Stimulated activated CD8-positive, alpha-beta memory T cell treated with anti-CD3 and anti-CD28 coated beads, Interleukin-4, amount 100 ng/mL, for 1 hour (primary cell): ENCODE results near the gene COBLL1.

Experiments used
- DNase-seq, 2 donors: peaks; one replicate each; pipeline ENCODE4 v3.0.0-alpha.2; 2020; ENCODE audit warnings: low read depth in 2 of 2, low spot score in 1 of 2

Gene COBLL1

DNA sequence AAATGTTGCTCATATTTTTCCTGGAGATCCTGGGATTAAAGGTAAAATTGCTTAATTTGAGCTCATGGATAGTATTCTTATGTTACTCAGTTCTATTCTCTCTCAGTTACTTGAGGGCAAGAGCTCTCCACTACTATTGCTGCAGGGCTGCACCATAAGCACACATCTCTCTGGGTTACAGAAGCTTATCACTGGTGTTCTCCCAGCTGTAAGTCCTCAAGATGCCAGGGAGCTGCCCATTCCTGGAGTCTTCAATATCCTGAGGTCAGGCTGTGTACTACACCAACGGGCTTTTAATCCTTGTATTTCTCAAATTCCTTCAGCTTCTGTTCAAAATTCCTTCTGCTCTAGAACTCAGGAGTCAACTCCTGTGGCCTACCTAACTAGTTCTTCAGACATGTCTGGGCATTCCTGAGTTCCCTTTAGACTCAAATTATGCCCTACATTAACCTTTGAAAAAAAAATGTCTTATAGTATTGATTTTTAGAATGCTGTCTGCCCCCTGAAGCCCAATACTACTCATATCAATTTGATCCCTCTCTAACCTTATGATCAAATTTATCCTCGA, 17.7 kb upstream of the COBLL1 start:
- no peak for DNase-seq

DNA sequence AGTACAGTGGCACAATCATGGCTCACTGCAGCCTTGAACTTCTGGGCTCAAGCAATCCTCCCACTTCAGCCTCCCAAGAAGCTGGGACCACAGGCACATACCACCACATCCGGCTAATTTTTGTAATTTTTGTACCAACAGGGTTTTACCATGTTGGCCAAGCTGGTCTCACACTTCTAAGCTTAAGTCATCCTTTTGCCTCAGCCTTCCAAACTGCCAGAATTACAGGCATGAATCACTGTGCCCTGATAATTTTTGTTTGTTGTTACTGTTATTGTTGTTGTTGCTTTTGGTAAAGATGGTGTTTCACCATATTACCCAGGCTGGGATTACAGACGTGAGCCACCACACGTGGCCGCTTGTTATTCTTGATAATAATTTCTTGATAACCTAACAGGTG, 10.5 kb upstream of the COBLL1 start:
- DNase-seq, result no peak

DNA sequence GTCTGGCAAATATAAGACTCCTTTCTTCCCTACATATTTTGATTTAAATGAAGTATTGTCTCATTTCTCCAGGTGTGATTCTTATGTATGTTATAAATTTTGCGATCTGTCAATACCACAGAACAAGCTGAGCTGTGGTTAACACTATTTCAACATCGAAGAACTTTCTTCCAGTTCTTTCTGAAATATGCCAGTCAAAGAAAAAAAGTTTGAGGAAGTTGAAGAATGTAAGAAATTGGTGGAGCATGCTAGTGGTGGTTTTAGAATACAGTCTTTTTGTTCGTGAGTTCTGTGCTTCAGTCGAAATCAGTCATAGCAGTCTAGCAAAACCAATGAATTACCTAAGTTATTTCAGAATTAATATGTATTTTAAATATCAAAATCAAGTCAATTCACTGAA, 8.6 kb upstream of the COBLL1 start:
- no peak for DNase-seq

DNA sequence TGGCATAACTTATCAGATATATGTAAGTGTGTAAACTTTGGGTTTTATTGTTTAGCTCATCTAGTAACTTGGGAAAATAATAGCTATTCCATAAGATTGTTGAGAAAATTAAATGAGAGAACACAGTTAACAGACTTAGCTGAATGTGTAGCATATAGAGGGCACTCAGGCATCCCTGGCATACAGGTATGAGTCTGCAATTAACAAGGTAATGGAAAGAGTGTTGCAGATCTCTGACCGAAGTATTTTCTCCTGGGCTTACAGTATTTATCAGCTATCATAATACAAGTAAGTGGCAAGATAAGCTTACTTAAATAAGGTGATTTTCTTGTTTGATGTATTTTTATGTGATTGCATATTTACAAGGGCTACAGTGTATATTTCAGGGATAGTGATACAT, 7.9 kb upstream of the COBLL1 start:
- no peak for DNase-seq

DNA sequence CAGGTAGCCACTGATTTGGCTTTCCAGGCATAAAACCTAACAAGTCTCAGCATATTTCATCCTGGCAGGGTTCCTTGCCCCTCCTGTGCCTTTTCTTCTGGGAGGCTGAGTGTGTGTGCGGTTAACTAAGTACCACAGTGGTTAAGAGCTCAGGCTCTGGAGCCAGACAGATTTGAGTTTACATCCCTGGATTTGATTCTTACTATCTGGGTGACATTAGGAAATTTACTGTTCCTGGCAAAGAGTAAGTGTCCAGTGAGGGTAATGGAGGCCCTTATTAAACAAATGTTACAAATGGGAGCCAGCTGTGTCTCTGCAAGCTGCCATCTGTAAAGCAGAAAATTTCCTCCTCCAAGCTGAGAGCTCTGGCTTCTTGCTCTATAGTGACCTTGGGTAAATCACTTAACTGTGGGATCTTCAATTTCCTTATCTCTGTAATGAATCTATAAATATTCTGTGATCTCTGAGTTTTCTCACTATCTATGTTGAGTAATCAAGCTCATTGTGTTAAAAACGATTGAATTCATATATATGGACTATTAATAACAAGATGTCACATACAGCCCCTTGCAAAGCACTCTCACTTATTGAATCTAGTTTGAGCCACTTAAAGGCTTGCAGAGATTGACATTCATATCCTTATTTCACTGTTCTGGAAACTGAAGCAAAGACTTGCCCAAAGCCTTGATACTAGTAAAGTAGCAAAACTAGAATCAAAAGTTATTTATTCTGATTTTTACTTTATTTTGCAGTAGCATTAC, 6.5 kb upstream of the COBLL1 start:
- DNase-seq, result no peak

DNA sequence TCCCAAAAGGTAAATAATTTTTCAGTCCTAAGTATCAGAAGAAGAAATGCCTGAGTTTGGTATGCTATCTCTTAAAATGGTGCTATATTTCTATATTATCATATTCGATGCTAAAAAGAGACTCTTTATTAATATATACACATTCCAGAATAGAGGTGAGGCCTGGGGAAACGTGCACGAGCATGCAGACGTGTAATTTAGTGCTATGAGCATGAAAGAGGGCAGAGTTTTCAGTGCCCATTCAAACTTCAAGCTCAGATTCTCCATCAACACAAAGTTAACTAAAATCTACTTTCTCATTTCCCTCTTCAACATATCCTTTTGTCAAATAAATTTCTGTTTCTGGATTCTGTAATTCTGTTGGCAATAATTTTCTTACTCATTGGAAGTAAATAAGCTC, 5.7 kb upstream of the COBLL1 start:
- DNase-seq, result no peak

DNA sequence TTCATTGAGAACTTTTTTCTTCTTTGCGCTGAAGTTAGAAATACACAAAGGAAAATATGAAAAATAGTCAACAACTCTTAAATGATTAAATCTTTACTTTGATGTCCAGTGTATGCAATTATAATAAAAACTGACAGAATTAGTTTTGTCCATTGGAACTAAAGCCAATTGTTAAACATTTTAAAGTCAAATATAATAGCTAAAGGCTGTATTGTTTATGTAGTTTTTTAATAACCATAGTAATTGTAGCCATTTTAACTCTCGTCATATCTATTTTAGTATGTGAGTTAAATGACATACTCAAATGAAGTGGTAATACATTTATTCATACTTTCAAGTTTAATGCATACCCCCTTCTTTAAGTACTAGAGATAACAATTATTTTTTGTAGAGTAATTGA, 4.7 kb upstream of the COBLL1 start:
- no peak for DNase-seq

DNA sequence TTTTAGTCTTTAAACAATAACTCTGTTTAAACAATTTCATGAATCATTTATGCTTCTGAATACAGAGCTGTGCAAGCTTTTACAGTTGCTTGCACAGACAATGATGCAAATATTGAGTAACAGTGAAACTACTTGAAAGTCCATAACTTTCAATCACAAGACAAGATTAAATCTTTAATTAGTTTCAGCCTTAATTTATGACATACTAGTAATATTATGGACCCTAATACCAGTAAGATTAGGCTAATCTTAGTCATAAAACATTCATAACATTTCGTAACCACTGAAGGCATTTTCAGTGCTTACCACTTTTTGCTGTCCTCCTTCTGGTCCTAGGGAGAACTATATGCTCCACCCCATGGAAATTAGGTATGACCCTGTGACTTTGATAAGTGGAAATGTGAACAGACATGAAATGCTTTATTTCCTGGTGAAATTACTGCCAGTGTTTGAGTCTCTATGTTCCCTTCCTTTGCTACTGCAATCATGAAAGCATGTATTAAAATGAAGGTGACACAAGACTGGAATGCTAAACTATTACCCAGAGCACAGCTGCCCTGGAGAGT, 1.8 kb upstream of the COBLL1 start:
- no peak for DNase-seq

DNA sequence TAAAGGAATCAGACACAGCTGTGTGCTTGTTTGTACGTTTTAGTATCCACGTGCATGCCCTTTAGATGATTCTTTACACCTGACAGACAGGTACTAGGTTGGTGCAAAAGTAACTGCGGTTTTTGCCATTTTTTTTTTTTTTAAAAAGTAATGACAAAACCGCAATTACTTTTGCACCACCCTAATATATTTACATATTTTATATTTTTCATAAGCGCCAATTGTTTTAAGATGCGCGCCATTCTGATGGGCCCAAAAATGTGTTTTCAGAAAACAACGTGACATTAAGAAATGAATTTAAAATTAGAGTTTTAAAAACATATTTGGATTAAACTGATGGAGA, 972 bp upstream of the COBLL1 start:
- no peak for DNase-seq

DNA sequence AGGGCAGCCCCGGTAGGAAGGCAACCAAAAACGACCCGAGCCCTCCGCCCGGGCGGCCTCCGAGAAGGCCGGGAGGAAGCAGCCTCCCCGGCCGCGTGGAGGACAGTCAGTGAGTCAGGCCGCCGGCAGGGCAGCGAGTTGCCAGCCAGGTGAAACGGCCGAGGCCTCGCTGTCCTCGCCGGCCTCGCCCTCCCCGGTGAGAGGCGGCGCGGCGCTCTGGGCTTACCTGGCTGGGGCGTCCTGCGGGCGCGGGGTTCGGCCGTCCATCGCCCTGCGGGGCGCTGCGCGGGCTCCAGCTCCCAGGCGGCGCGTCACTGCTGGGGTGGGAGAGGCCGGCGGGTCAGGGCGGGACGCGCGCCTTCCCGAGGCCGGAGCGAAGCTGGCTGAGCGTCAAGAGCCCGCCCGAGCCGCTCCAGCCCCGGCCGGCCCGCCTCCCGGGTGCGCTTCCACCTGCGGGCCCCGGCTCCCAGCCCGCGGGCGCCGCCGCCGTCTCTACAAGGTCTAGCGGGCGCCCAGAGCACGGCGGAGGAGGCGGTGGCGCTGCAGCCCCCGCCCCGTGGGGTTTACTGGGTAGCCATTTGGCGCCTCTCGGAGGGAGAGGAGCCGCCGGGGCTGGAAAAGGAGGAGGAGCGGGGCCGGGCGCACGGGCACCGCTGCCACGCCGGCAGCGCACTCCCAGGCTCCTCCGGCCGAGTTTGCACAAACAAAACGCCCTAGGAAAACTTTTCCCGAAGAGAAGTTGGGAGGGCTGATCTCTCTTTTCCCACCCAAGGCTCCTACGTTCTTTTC, 499 bp downstream of the COBLL1 start:
- DNase-seq, result no peak

DNA sequence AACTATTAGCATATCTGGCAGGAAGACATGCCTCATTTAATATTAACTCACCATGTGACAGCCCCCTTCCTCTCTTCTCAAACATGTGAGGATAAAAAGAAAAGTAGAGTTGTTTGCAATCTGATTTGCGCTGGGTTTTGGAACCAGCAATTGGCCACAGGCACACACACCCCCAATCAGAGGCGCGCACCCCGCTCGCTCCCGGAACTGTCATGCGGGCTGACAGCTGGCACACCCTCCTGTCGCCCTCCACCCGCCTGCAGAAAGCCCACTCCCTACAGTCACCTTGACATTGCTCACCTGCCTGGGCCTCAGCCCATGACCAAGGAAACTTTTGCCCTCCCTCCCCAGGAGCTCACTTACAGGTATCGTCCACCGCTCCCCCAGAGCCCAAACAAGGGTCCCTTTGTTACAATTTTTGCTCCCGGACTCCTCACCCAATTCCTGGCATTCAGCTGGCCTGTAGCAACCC, 1.1 kb downstream of the COBLL1 start:
- no peak for DNase-seq

DNA sequence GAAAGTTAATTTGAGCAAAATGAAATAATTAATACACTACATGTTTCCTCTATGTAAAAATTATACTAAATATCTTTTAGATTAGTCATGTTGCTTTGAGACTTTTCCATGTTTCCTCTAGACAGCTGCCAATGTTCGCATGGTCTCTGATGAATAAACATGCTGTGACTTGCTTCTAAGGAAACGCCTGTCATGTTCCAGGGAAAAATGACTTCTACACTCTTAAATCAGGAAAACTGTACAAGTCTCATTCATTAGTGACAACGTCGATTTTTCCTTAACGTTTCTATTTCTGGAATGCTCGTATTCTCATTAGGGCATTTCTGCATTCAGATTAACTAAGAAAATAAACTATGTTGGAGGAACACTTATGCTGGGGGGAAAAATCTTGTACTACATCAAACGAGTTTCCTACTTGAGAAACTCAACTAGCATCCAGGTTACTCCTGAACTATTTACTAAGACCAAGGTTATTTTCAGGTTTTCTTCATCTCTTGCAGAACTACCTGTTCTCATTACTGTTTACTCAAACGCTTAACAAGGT, 1.6 kb downstream of the COBLL1 start:
- DNase-seq, result no peak

DNA sequence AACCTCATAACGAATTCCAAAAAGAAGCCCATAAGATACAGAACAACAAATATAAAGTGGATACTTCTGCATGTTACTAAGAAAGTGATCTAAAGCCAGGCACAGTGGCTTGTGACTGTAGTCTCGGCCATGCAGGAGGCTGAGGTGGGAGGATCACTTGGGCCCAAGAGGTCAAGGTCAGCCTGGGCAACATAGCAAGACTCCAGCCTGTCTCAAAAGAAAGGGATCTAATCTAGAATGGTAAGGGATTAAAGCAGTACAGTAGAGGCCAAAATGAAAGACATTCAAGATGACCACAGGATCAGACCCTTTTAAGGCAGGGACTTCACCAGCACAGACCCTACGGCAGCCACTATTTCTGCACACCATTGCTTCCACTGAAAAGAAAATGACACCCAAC, 3.8 kb downstream of the COBLL1 start:
- DNase-seq, result no peak

DNA sequence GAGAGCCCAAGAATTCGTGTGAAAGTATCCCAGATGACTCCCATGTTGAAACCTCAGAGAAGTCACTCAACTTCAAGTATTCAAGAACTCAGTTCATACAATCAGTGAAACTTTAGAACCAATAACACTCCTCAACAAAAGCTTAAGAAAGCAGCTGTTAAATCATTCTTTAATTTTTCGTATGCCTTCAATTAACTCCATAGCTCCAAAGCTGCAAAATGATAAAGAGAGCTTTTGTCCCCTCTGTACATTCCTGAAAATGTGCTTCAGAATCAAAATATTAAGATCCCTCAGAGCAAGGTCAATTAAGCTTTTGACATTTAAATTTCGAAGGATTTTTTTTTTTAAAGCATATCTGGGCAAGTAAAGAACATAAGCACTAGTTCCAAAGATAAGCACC, 4.7 kb downstream of the COBLL1 start:
- no peak for DNase-seq

DNA sequence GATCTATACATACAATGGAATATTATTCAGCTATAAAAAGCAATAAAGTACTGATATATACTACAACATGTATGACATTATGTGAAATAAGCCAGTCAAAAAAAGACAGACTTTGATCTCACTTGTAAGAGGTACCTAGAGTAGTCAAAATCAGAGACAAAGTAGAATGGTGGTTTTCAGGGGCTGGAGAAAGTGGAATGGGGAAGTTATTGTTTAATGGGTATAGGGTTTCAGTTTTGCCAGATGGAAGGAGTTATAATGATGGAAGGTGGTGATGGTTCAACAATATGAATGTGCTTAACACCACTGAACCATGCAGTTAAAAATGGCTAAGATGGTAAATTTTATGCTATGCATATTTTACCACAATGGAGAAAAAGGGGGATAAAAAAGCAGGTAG, 6.3 kb downstream of the COBLL1 start:
- no peak for DNase-seq

DNA sequence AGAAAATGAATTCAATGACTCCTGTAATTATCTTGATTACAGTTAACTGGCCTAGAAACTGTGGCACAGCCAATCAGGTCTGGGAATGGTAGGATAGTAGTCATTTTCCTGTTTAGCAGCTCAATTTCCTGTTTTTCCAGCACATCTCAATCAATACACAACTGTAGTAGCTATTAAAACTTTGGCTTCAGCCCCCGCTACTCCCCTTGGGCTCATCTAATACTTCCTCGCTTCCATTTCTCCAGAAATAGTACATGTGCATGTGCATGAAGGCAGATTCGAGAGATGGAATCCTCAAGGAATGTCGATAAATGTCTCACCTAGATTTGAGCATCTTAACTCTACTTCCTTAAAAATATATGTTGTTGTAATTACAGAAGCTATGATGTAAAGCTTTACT, 9.7 kb downstream of the COBLL1 start:
- DNase-seq, result no peak

DNA sequence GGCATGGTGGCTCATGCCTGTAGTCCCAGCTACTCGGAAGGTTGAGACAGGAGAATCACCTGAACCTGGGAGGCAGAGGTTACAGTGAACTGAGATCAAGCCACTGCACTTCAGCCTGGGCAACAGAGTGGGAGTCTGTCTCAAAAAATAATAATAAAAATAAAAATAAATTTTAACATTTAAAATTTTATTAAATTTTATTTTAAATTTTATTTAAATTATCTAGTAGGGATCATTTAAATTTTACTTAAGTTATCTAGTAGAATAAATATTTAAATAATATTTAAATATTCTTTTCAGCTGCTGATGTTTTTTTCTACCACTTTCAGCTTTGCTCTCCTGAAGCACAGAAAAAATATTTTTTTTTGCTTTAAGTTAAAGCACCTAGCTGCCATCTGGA, 10.4 kb downstream of the COBLL1 start:
- no peak for DNase-seq

DNA sequence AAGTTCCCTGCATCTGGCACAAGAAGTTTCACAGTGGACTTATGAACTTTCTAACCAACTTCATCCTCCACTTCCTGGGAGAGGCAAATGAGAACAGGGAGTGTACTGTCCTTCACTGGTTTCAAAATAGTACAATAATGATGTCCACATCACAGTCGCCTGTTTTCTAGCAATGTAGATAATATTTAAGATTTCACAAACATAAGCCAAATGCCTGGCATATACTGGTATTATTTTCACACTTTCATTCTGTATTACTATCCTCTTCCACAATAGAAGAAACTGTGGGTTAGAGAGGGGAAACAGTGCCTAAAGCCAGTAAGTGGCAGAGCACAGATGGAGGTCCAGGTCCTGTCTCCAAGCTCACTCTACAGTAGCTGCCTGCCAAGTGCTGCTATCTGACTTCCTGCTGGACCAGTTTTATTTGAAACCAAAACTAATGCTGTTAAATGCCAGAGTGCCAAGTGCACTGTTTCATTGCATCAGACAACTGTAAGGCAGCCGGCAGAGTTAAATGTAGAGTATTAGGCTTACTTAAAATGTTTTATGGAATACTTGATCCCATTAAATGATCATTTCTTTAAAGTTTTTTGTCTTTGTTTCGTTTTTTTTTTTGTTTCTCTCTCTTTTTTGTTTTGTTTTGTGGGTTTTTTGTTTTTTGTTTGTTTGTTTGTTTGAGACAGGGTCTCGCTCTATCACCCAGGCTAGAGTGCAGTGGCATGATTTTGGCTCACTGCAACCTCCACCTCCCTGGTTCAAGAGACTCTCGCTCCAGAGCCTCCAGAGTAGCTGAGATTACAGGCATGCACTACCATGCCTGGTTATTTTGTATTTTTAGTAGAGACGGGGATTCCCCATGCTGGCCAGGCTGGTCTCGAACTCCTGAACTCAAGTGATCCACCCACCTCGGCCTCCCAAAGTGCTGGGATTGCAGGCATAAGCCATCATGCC, 15.1 kb downstream of the COBLL1 start:
- DNase-seq, result no peak

DNA sequence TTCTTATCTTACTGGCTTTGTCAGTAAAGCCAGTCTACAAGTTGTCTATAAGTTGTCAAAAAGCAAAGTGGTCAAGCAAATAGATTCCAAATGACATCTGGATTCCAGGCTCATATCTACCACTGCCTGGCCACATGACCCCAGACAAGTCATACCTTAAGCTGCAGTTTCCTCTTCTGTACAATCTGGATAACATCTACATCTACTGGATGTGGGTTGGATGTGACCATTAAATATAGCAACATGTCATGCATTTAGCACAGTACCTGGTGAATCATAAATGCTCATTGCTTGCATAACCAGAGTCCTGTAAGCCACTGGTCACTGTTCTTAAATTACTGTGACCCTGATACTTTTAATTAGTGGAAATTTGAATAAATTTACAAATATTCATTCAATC, 16.8 kb downstream of the COBLL1 start:
- no peak for DNase-seq

DNA sequence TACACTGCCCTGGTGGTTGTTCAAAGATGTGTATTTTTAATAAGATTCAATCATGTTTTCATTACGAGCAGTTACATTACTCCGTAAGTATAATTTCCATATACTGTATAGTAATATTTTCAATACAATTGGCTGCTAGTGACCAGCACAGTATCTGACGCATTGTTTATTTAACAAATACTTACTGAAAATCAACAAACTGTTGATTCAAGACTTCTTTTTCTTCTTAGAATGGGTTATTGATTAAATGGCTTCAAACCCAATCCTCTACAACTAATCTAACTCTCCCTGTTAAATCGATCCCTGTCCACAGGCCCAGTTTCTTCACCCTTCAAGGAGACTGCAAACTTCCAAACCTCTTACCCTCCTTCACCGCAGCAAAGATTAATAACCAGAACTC, 18.5 kb downstream of the COBLL1 start:
- DNase-seq, result no peak

DNA sequence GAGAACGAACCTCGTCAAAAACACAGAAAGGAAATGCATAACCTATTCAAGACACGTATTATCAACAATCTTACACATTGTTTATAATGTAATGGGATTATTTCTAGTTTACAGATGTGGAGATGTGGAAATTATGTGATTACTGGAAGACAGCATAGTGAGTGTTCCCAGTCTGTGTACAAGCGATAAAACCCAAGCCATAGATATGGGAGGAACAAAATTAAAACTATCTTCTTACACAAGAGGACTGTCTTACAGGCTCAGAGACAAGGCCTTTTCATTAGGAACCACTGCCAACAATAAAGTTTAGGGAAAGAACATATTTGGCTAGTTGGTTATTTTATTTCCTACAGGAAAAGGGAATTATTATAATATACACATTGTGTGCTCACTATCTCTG, 20.3 kb downstream of the COBLL1 start:
- DNase-seq, result no peak
